Jurkat, Clone E6-1 (cell line): ENCODE data around the gene OR52B2.
"Not testable (repeated sequence)": the region's sequence is repeated elsewhere in the genome, so short reads cannot be mapped to it uniquely, and the experiment has no call there.

ENCODE experiments used
- DNase-seq: peaks from one replicate; pipeline ENCODE4 v3.0.0-alpha.2; 2011; ENCODE audit warnings: low read depth, low spot score
- H3K4me3 ChIP-seq: 2 replicates; pipeline ENCODE4 v1.5.1; 2011; ENCODE audit warnings: mild to moderate bottlenecking, low read length, control low read depth, moderate library complexity

OR52B2 gene

DNA sequence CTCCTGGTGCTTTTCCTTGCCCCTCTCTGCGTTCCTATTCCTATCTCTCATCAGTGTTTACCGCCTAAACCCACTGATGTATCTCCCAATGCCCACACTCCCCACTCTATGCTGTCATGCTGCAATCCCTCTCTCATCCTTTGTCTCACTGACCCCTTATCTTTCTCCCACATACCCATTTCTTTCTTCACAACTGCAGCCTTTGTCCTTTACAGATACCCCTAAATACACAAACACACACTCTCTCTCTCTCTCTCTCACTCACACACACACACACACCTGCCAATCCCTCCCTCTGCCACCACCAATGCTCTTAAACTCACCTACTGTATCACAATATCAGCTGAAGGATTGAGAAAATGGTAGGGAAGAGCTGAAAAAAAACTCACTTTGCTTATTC lies 5.3 kb upstream of the OR52B2 start:
- no peak for DNase-seq
- H3K4me3 ChIP-seq = no peak overlapping the region

DNA sequence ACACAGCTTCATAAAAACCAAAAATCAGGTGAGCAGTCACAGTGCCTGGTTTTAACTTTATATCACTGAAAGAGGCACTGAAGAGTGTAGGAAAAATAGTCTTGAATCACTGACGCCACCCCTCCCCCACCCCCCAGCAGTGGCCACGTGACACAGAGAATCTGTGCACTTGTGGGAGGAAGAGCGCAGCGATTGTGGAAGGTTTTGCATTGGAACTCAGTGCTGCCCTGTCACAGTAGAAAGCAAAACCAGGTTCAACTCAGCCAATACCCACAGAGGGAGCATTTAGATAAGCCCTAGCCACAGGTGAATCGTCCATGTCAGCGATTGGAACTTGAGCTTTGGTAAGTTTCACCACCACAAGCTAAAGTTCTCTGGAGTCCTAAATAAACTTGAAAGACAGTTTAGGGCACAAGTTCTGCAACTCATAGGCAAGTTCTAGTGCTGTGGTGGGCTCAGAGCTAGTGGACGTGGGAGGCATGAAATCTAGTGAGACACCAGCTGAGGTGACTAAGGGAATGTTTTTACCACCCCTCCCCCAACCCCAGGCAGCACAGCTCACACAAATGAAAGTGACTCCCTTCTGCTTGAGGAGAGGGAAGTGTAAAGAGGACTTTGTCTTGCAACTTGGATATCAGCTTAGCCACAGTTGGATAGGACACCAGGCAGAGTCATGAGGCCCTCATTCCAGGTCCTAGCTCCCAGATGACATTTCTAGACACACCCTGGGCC lies 13.3 kb downstream of the OR52B2 start:
- DNase-seq = no peak
- H3K4me3 ChIP-seq = no peak overlapping the region

DNA sequence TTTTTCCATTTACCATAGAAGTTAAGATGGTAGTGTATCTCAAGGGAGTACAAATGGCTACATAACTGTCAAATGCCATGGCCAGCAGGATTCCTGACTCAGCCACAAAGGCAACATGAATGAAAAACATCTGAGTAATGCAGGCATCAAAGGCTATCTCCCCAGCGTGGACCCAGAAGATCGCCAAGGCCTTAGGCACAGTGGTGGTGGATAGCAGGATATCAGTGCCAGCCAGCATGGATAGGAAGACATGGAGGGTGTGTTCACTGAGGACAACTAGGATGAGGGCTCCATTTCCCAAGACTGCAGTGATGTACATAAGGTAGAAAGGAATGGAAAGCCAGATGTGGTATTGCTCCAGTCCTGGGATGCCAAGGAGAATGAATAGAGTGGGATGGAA lies 18.0 kb downstream of the OR52B2 start:
- H3K4me3 ChIP-seq = no peak overlapping the region
- no peak for DNase-seq

DNA sequence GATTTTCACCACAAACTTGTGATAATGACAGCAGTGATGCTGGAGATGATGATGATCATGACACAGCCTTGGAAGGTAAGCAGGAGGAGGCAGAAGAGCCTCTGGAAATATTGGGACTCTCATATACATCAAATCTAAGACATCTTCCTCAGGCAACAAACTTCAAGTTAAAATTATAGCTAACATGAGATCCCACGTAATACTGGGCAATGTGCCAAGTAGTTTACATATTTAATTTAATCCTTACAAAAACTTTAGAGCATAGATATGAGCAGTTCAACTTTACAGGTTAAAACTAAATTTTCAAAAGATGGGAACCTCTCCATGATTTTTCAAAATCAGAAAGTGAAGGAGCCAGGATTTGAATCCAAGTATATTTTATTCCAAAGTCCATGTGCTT lies 19.0 kb downstream of the OR52B2 start:
- H3K4me3 ChIP-seq = no peak overlapping the region
- no peak for DNase-seq

GRCh38 chr11:6143737-6144136 lies 26.4 kb downstream of the OR52B2 start:
- H3K4me3 ChIP-seq, DNase-seq: not testable (repeated sequence)

- H3K4me3 ChIP-seq = no peak overlapping the region
- DNase-seq = no peak
These were observed 27.2 kb downstream of the OR52B2 start for GRCh38 chr11:6142936-6143335.

DNA sequence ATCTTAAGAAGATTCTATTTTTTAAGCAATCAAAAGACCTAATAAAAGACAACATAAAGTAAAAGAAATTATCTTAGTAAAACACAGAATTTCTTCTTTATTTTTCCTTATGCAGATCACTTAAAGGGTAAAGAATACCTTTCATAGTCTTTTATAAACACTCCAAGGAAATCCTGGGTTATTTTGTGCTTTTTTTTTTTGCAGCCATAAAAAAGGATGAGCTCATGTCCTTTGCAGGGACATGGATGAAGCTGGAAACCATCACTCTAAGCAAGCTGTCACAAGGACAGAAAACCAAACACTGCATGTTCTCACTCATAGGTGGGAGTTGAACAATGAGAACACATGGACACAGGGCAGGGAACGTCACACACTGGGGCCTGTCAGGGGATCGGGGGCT lies 34.2 kb downstream of the OR52B2 start:
- not testable (repeated sequence) for H3K4me3 ChIP-seq, DNase-seq

- no peak for DNase-seq
- no peak overlapping the region for H3K4me3 ChIP-seq
These were observed 37.7 kb downstream of the OR52B2 start for GRCh38 chr11:6132431-6132830.

DNA sequence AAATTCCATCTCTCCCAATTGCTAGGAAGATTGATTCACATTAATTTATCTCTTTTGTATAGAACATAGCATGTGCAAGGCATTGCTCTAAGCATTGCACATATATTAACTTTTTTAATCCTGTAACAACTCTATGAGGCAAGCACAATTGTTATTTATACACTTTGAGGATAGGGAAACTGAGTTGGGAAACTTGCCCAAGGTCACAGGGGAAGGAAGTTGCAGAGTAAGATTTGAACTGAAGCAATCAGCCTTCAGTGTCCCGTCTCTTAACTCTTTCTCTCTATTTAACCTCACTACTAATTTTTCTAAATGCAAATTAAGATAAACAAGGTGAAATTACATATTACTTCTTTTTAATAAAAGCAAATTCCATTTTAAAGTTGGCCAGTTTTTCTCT lies 40.5 kb downstream of the OR52B2 start:
- DNase-seq = no peak
- H3K4me3 ChIP-seq = no peak overlapping the region

DNA sequence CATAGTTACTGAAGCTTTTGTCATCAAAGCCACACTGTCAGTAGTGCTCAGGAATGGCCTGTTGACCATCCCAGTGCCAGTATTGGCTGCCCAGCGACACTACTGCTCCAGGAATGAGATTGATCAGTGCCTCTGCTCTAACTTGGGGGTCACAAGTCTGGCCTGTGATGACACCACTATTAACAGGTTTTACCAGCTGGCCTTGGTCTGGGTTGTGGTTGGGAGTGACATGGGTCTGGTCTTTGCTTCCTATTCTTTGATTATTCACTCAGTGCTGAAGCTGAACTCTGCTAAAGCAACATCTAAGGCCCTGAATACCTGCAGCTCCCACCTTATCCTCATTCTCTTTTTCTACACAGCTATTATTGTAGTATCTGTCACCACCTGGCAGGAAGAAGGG lies 41.1 kb downstream of the OR52B2 start:
- DNase-seq = no peak

DNA sequence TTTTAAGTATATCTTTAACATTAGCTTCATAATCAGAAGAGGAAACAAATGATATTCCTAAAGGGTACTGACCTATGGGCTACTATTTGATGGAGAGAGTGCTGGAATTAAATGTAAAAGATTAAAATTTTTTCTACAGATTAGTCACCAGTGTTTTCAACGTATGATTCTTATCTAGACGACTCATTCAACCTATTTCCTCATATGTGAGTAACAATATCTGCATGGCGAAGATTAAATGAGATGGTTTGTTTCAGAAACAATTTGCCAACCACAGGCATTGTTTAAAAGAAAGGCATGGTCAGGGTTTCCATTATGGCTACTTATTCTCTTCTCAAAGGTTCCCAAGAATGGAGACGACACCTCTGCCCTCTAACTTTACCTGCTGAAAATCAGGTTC lies 42.2 kb downstream of the OR52B2 start:
- H3K4me3 ChIP-seq = no peak overlapping the region
- DNase-seq = no peak

More for the DNA sequence above, 41.1 kb downstream of the OR52B2 start:
- H3K4me3 ChIP-seq = no peak overlapping the region

DNA sequence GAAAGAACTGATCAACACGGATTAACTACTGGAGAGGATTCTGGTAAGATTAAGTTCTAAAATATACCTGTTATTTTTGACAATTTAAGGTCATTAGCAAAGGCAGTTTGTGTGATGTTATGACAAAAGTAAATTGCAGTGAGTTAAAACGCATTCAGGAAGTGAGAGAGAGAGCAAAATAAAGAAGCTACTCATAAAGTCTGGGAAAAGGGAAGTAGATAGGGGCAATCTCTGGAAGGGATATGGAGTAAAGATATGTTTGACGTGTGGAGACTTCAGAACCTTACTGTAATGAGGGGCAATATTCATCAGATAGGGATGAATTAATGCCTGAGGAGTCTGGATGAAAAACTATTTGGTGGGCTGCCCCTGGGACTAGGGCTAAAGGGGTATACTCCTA lies 45.9 kb downstream of the OR52B2 start:
- DNase-seq = no peak
- no peak overlapping the region for H3K4me3 ChIP-seq
